A673 (cell line): ENCODE data around the gene CCDC172.

Experiments used
- EZH2 ChIP-seq: fragments of 200-600 bp; sonication (generic); IDR thresholded peaks from 2 replicates; pipeline ENCODE4 v1.6.1; 2017; ENCODE audit warnings: borderline replicate concordance, low read depth, mild to moderate bottlenecking, mixed read lengths, antibody characterized with exemption, low read length; ENCODE audit not compliant: poor library complexity, severe bottlenecking
- TF ChIP-seq, protein P1 (sequence below): fragments of 300-800, 200-600 bp; sonication (generic); conservative IDR thresholded peaks from 2 replicates; pipeline ENCODE4 v1.5.1; 2017; ENCODE audit warnings: low read depth, mild to moderate bottlenecking, antibody characterized with exemption, low read length, moderate library complexity, mixed read lengths

DNA sequence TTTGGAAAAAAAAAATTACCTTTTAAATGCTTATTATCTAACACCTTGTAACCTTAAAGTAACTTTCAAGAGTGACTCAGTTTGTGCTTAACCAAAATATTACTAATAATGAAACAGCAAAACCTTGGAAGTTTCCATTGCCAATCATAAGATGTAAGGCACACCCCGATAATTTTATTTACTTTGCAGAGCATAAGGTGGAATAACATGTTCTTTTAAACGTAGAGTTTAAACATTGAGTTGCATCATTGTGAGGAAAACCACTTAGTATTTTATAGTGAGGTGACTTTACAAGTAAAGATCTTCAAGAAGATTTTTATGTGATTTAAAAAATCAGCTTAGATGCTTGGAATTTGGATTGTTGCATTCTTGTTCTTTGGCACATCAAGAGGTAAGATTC is 103.4 kb downstream of the CCDC172 start, which contains the start of gene PNLIPRP3:
- TF ChIP-seq, protein P1, sequence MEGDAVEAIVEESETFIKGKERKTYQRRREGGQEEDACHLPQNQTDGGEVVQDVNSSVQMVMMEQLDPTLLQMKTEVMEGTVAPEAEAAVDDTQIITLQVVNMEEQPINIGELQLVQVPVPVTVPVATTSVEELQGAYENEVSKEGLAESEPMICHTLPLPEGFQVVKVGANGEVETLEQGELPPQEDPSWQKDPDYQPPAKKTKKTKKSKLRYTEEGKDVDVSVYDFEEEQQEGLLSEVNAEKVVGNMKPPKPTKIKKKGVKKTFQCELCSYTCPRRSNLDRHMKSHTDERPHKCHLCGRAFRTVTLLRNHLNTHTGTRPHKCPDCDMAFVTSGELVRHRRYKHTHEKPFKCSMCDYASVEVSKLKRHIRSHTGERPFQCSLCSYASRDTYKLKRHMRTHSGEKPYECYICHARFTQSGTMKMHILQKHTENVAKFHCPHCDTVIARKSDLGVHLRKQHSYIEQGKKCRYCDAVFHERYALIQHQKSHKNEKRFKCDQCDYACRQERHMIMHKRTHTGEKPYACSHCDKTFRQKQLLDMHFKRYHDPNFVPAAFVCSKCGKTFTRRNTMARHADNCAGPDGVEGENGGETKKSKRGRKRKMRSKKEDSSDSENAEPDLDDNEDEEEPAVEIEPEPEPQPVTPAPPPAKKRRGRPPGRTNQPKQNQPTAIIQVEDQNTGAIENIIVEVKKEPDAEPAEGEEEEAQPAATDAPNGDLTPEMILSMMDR, result no peak
- TF ChIP-seq EZH2, result no peak
